Activated naive CD8-positive, alpha-beta T cell (primary cell): ENCODE results near the gene PRSS22.

ENCODE experiments used
- H3K27ac Mint-ChIP-seq: one replicate; pipeline ENCODE4 v1.8.0; 2021; ENCODE audit warnings: mixed read lengths
- H3K27me3 Mint-ChIP-seq: one replicate; pipeline ENCODE4 v1.8.0; 2021; ENCODE audit warnings: mixed read lengths
- H3K36me3 Mint-ChIP-seq: one replicate; pipeline ENCODE4 v1.8.0; 2021; ENCODE audit warnings: mixed read lengths
- H3K4me1 Mint-ChIP-seq: one replicate; pipeline ENCODE4 v1.8.0; 2021; ENCODE audit warnings: low read depth, mixed read lengths
- H3K4me3 Mint-ChIP-seq: one replicate; pipeline ENCODE4 v1.8.0; 2021; ENCODE audit warnings: mild to moderate bottlenecking, mixed read lengths
- H3K9me3 Mint-ChIP-seq: one replicate; pipeline ENCODE4 v1.8.0; 2021; ENCODE audit warnings: low read depth, mixed read lengths

Gene PRSS22

GRCh38 chr16:2819939-2820835 lies 37.8 kb downstream of the PRSS22 start:
- no peak overlapping the region for H3K4me3 Mint-ChIP-seq
- no peaks in the 10 kb centered on the region for H3K36me3 Mint-ChIP-seq
- H3K27ac Mint-ChIP-seq, result no peak overlapping the region

GRCh38 chr16:2819179-2819938 lies 38.6 kb downstream of the PRSS22 start:
- Mint-ChIP-seq H3K4me3 (no peak overlapping the region), H3K27ac (no peak overlapping the region)

More at GRCh38 chr16:2819939-2820835, 37.8 kb downstream of the PRSS22 start:
- no peaks in the 10 kb centered on the region for H3K27me3 Mint-ChIP-seq
- H3K4me1 Mint-ChIP-seq, result no peaks in the 10 kb centered on the region
- no peaks in the 10 kb centered on the region for H3K9me3 Mint-ChIP-seq

DNA sequence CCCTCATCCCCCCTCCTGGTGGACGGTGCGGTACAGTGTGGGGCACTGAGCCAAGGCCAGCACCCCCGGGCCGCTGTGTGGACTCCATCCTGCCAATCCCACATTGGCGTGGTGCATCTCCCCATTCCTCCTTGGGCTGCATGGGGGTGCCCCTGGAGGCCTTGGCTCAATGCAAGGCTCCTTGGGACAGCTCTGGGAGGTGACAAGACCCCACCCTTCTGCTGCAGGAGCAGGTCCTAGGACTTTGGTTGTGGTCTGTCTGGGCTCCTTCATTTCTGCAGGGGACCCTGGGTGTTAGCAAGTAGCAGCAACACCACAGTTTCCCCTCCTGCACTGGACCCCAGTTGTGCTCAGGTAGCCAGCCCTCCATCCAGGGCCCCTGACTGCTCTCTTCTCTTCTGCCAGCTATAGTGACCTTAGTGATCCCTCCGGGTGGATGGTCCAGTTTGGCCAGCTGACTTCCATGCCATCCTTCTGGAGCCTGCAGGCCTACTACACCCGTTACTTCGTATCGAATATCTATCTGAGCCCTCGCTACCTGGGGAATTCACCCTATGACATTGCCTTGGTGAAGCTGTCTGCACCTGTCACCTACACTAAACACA lies 39.6 kb downstream of the PRSS22 start:
- H3K27ac Mint-ChIP-seq, result no peak overlapping the region
- no peaks in the 10 kb centered on the region for H3K36me3 Mint-ChIP-seq
- no peaks in the 10 kb centered on the region for H3K4me1 Mint-ChIP-seq
- no peaks in the 10 kb centered on the region for H3K9me3 Mint-ChIP-seq
- peak overlapping the region; percentile 53 for H3K4me3 Mint-ChIP-seq
- H3K27me3 Mint-ChIP-seq, result no peaks in the 10 kb centered on the region

More at GRCh38 chr16:2819179-2819938, 38.6 kb downstream of the PRSS22 start:
- H3K9me3 Mint-ChIP-seq, result no peaks in the 10 kb centered on the region
- H3K27me3 Mint-ChIP-seq, result no peaks in the 10 kb centered on the region
- H3K4me1 Mint-ChIP-seq, result no peaks in the 10 kb centered on the region
- no peaks in the 10 kb centered on the region for H3K36me3 Mint-ChIP-seq

- no peaks in the 10 kb centered on the region for H3K36me3 Mint-ChIP-seq
- peak overlapping the region; percentile 57 for H3K4me3 Mint-ChIP-seq
- H3K27ac Mint-ChIP-seq, result peak overlapping the region; percentile 61
- H3K4me1 Mint-ChIP-seq, result no peaks in the 10 kb centered on the region
- H3K9me3 Mint-ChIP-seq, result no peaks in the 10 kb centered on the region
- no peaks in the 10 kb centered on the region for H3K27me3 Mint-ChIP-seq
Observed at GRCh38 chr16:2817340-2818271, 40.4 kb downstream of the PRSS22 start.

- no peaks in the 10 kb centered on the region for H3K4me1 Mint-ChIP-seq
- no peaks in the 10 kb centered on the region for H3K9me3 Mint-ChIP-seq
- H3K27ac Mint-ChIP-seq, result peak within 1 kb of the TSS; percentile 61
- H3K36me3 Mint-ChIP-seq, result no peaks in the 10 kb centered on the region
- H3K4me3 Mint-ChIP-seq, result peak within 1 kb of the TSS; percentile 57
- H3K27me3 Mint-ChIP-seq, result no peaks in the 10 kb centered on the region
Observed at GRCh38 chr16:2816751-2817339, 41.1 kb downstream of the PRSS22 start, which contains the start of gene PRSS21. TSS of gene PRSS21 (plus strand) at chr16:2817237. CDS start at chr16:2817269, 32 bp downstream.

GRCh38 chr16:2815299-2815771 lies 42.6 kb downstream of the PRSS22 start:
- H3K4me3 Mint-ChIP-seq, result no peak overlapping the region
- no peaks in the 10 kb centered on the region for H3K36me3 Mint-ChIP-seq
- no peak overlapping the region for H3K27ac Mint-ChIP-seq
- H3K27me3 Mint-ChIP-seq, result no peaks in the 10 kb centered on the region
- H3K9me3 Mint-ChIP-seq, result no peaks in the 10 kb centered on the region
- no peaks in the 10 kb centered on the region for H3K4me1 Mint-ChIP-seq

DNA sequence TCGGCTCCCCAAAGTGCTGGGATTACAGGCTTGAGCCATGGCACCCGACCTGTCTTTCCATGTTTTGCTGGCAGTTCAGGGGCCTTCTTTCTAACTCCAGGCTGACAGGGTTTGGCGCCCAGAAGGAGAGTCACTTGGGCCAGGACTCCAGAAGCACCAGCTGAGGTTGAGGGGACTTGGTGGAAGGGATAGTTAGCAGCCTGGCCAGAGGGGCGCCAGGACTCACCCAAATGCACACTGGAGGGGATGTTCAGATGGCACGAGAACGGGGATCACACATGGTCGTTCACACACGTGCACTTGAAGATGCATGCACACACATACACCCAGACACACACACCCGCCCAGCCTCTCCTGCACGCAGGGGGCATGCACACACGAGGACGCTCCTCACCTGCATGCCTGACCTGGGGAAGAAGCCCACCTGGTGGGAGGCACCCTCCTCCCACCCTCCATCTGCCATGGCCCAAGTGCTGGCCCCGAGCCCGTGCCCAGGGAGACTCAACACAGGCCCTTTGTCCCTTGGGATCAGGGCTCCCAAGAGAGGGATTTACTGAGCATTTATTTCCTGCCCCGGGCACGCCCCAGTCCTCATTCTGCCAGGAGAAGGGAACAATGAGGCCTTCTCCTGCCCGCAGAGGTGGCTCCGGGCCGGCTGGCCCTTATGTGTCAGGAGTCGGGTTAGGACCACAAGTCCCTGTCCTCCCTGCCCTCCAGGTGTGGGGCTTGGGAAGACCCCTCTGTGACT lies 43.2 kb downstream of the PRSS22 start:
- Mint-ChIP-seq H3K36me3 (no peaks in the 10 kb centered on the region), H3K27me3 (no peaks in the 10 kb centered on the region), H3K4me1 (no peaks in the 10 kb centered on the region), H3K4me3 (no peak overlapping the region), H3K9me3 (no peaks in the 10 kb centered on the region), H3K27ac (no peak overlapping the region)

GRCh38 chr16:2813771-2814221 lies 44.2 kb downstream of the PRSS22 start:
- Mint-ChIP-seq H3K27me3 (peaks cover 2% of the 10 kb centered on the region), H3K4me1 (no peaks in the 10 kb centered on the region), H3K4me3 (no peak overlapping the region), H3K9me3 (no peaks in the 10 kb centered on the region), H3K36me3 (no peaks in the 10 kb centered on the region), H3K27ac (no peak overlapping the region)

DNA sequence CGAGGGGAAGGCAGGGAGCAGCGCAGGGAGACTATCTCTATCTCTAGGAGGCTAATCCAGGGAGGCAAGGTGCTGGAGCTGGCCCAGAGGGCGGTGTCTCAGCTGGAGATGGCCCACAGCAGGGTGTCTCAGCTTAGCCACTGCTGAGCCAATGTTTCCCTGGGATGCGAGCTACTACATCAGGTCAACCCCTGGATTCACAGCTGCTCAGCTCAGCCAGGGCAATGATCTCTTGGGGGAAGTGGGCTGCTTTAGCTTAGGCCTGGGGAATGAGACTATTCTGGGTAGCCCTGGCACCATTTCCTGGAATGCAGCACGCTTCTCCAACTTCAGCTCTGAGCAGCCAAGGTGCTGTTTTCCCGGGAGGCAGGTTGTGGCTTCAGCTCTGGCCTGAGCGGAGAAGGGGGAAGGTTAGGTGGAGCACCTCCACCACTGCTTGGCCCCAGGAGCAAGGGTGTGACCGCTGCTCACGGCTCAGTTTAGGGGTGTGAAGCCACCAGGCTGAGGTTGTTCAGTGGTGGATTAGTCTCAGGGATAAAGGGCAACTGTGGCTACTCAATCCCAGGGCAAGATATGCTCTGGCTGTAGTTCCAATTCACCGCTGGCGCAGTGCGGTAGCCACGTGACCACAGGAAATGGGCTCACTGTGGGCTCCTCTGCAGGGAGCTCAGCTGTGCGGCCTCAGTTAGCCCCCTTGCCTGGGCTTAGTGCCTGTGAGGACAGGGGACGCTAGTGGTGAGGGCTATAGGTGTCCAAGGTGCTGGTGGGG lies 46.1 kb downstream of the PRSS22 start:
- H3K27me3 Mint-ChIP-seq, result peaks cover 3% of the 10 kb centered on the region
- H3K9me3 Mint-ChIP-seq, result no peaks in the 10 kb centered on the region
- H3K4me1 Mint-ChIP-seq, result no peaks in the 10 kb centered on the region
- H3K36me3 Mint-ChIP-seq, result no peaks in the 10 kb centered on the region
- H3K4me3 Mint-ChIP-seq, result no peak overlapping the region
- no peak overlapping the region for H3K27ac Mint-ChIP-seq

DNA sequence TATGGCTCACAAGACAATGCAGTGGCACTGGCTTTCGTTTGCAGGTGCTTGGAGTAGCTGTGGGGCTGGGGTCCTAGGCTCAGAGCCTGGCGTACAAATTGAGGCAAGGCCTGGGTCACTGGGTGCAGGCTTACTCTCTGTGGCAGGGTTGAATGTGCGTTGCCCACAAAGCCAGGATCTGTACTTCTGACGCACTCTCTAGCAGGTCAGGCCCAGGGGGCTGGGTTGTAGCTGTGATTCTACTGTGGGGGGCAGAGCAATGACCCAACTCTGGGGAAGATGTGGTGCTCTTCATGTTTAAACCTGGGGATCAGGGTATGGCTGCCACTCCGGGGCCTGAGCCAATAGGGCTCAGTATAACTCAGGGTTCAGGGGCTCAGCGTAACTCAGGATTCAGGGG lies 47.3 kb downstream of the PRSS22 start:
- no peak overlapping the region for H3K27ac Mint-ChIP-seq
- no peaks in the 10 kb centered on the region for H3K36me3 Mint-ChIP-seq
- peaks cover 3% of the 10 kb centered on the region for H3K27me3 Mint-ChIP-seq
- H3K4me3 Mint-ChIP-seq, result no peak overlapping the region
- no peaks in the 10 kb centered on the region for H3K4me1 Mint-ChIP-seq
- no peaks in the 10 kb centered on the region for H3K9me3 Mint-ChIP-seq

GRCh38 chr16:2809149-2809760 lies 48.7 kb downstream of the PRSS22 start:
- no peaks in the 10 kb centered on the region for H3K9me3 Mint-ChIP-seq
- no peak overlapping the region for H3K27ac Mint-ChIP-seq
- H3K4me1 Mint-ChIP-seq, result no peaks in the 10 kb centered on the region
- H3K36me3 Mint-ChIP-seq, result no peaks in the 10 kb centered on the region
- no peak overlapping the region for H3K4me3 Mint-ChIP-seq
- H3K27me3 Mint-ChIP-seq, result peaks cover 3% of the 10 kb centered on the region

DNA sequence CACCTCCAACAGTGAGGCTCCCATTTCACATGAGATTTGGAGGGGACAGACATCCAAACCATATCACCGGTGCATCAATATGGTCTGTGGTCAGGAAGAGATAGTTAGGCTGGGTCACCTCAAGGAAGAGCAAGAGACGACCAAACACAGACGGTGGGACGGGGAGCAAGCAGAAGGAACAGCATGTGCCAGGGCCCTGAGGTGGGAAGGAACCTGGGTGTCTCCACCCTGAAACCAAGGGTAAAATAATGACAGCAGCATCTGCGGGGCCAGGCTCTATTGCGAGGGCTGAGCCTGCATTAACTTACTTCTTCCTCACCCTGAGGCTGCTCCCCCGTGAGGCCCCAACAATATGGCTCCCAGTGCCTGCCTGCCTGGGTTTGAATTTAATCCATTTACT lies 49.8 kb downstream of the PRSS22 start:
- H3K36me3 Mint-ChIP-seq, result peaks cover 3% of the 10 kb centered on the region
- no peaks in the 10 kb centered on the region for H3K4me1 Mint-ChIP-seq
- H3K4me3 Mint-ChIP-seq, result no peak overlapping the region
- no peak overlapping the region for H3K27ac Mint-ChIP-seq
- H3K9me3 Mint-ChIP-seq, result peaks cover 5% of the 10 kb centered on the region
- peaks cover 3% of the 10 kb centered on the region for H3K27me3 Mint-ChIP-seq
